DMS 273 (cell line): ENCODE measurements around the gene DBNL.
A peak's percentile ranks its signal among the peaks of the same experiment; 100 is the strongest.
"Not testable (repeated sequence)": the region's sequence is repeated elsewhere in the genome, so short reads cannot be mapped to it uniquely, and the experiment has no call there.

Experiments used
- DNase-seq: peaks from one replicate; lab custom pipeline; 2025; ENCODE audit not compliant: unreplicated experiment; lab: John Stamatoyannopoulos, UW

DBNL gene

GRCh38 chr7:44044315-44045225, at the start of gene DBNL:
Gene DBNL, plus strand, starts transcription at chr7:44044702. Its CDS starts 36 bp downstream, at chr7:44044738.
- DNase-seq = peak; percentile 97

GRCh38 chr7:43997532-43997931, 47.0 kb upstream of the DBNL start, which contains the start of gene SPDYE1:
Gene SPDYE1, plus strand, starts transcription at chr7:43997897. Its CDS starts 2,053 bp downstream, at chr7:43999950.
- DNase-seq = not testable (repeated sequence)

- not testable (repeated sequence) for DNase-seq
Measured at GRCh38 chr7:44012081-44012480, 32.4 kb upstream of the DBNL start.

GRCh38 chr7:44015090-44015489, 29.4 kb upstream of the DBNL start:
- not testable (repeated sequence) for DNase-seq

- peak; percentile 100 for DNase-seq
Measured at GRCh38 chr7:44018857-44019807, 25.4 kb upstream of the DBNL start.

GRCh38 chr7:44019825-44020224, 24.7 kb upstream of the DBNL start:
- not testable (repeated sequence) for DNase-seq

- DNase-seq = not testable (repeated sequence)
Measured at GRCh38 chr7:44022069-44022468, 22.4 kb upstream of the DBNL start.

GRCh38 chr7:44022796-44023467, 21.6 kb upstream of the DBNL start:
- DNase-seq = not testable (repeated sequence)

GRCh38 chr7:44029433-44029832, 15.1 kb upstream of the DBNL start:
- DNase-seq = not testable (repeated sequence)

GRCh38 chr7:44030029-44030428, 14.5 kb upstream of the DBNL start:
- DNase-seq = not testable (repeated sequence)

GRCh38 chr7:44031319-44031718, 13.2 kb upstream of the DBNL start:
- not testable (repeated sequence) for DNase-seq

- not testable (repeated sequence) for DNase-seq
Measured at GRCh38 chr7:44032031-44032430, 12.5 kb upstream of the DBNL start.

GRCh38 chr7:44033971-44034844, 10.3 kb upstream of the DBNL start:
- DNase-seq = not testable (repeated sequence)

GRCh38 chr7:44036364-44036763, 8.1 kb upstream of the DBNL start:
- peak; percentile 25 for DNase-seq

GRCh38 chr7:44037951-44038350, 6.6 kb upstream of the DBNL start:
- not testable (repeated sequence) for DNase-seq

GRCh38 chr7:44038553-44038952, 5.9 kb upstream of the DBNL start:
- DNase-seq = not testable (repeated sequence)

GRCh38 chr7:44038961-44039558, 5.4 kb upstream of the DBNL start:
- DNase-seq = peak; percentile 97

- not testable (repeated sequence) for DNase-seq
Measured at GRCh38 chr7:44039800-44040492, 4.6 kb upstream of the DBNL start.

GRCh38 chr7:44040493-44040891, 4.0 kb upstream of the DBNL start:
- peak; percentile 72 for DNase-seq
